Central memory CD8-positive, alpha-beta T cell (primary cell): ENCODE results near the gene PRR20G.
"Not testable (repeated sequence)": the region's sequence is repeated elsewhere in the genome, so short reads cannot be mapped to it uniquely, and the experiment has no call there.

Experiments
- ATAC-seq: fragments of 150-1000 bp; cut with Tn5 transposase; replicated peaks from 2 replicates; pipeline ENCODE4 v1.10.0; 2022; ENCODE audit warnings: mild to moderate bottlenecking, moderate FRiP score, moderate number of reproducible peaks; ENCODE audit not compliant: poor library complexity, severe bottlenecking; ENCODE audit errors: extremely low read depth
- DNase-seq, 2 donors: peaks; one replicate each; pipeline ENCODE4 v3.0.0; 2021; ENCODE audit warnings: low spot score in 2 of 2
- H3K27ac Mint-ChIP-seq: one replicate; pipeline ENCODE4 v1.8.0; 2022; ENCODE audit warnings: low read depth, mild to moderate bottlenecking, moderate library complexity, mixed read lengths
- H3K27me3 Mint-ChIP-seq: one replicate; pipeline ENCODE4 v1.8.0; 2022; ENCODE audit warnings: mixed read lengths
- H3K36me3 Mint-ChIP-seq: one replicate; pipeline ENCODE4 v1.8.0; 2022; ENCODE audit warnings: mild to moderate bottlenecking, moderate library complexity, mixed read lengths; ENCODE audit not compliant: insufficient read depth
- H3K4me1 Mint-ChIP-seq: one replicate; pipeline ENCODE4 v1.8.0; 2022; ENCODE audit warnings: mixed read lengths
- H3K4me3 Mint-ChIP-seq: one replicate; pipeline ENCODE4 v1.8.0; 2022; ENCODE audit warnings: mild to moderate bottlenecking, moderate library complexity, mixed read lengths
- H3K9me3 Mint-ChIP-seq: one replicate; pipeline ENCODE4 v1.8.0; 2022; ENCODE audit warnings: mixed read lengths

Gene PRR20G

GRCh38 chr3:127316685-127317084 lies 28.8 kb upstream of the PRR20G start:
- no peak for ATAC-seq
- Mint-ChIP-seq H3K9me3 (peaks cover 7% of the 10 kb centered on the region), H3K27me3 (peaks cover 64% of the 10 kb centered on the region), H3K4me1 (no peaks in the 10 kb centered on the region), H3K4me3 (no peak overlapping the region), H3K27ac (no peak overlapping the region), H3K36me3 (no peaks in the 10 kb centered on the region)
- DNase-seq, result no peak

GRCh38 chr3:127312818-127313217 lies 25.0 kb upstream of the PRR20G start:
- DNase-seq (no peak), ATAC-seq (no peak)
- peaks cover 63% of the 10 kb centered on the region for H3K27me3 Mint-ChIP-seq
- no peaks in the 10 kb centered on the region for H3K9me3 Mint-ChIP-seq
- no peak overlapping the region for H3K4me3 Mint-ChIP-seq
- H3K4me1 Mint-ChIP-seq, result no peaks in the 10 kb centered on the region
- no peaks in the 10 kb centered on the region for H3K36me3 Mint-ChIP-seq
- H3K27ac Mint-ChIP-seq, result no peak overlapping the region

- not testable (repeated sequence) for H3K4me3 Mint-ChIP-seq, H3K4me1 Mint-ChIP-seq, H3K36me3 Mint-ChIP-seq, H3K9me3 Mint-ChIP-seq, ATAC-seq, H3K27ac Mint-ChIP-seq, DNase-seq
- peaks cover 65% of the 10 kb centered on the region for H3K27me3 Mint-ChIP-seq
These were observed 21.0 kb upstream of the PRR20G start for GRCh38 chr3:127308821-127309220.

- no peak overlapping the region for H3K27ac Mint-ChIP-seq
- no peak for ATAC-seq
- no peak overlapping the region for H3K4me3 Mint-ChIP-seq
- no peaks in the 10 kb centered on the region for H3K9me3 Mint-ChIP-seq
- H3K4me1 Mint-ChIP-seq, result no peaks in the 10 kb centered on the region
- no peak for DNase-seq
- peaks cover 61% of the 10 kb centered on the region for H3K27me3 Mint-ChIP-seq
- H3K36me3 Mint-ChIP-seq, result no peaks in the 10 kb centered on the region
These were observed 20.1 kb upstream of the PRR20G start for GRCh38 chr3:127307916-127308315.

GRCh38 chr3:127307112-127307835 lies 19.4 kb upstream of the PRR20G start:
- Mint-ChIP-seq H3K27me3 (peaks cover 55% of the 10 kb centered on the region), H3K36me3 (no peaks in the 10 kb centered on the region), H3K9me3 (no peaks in the 10 kb centered on the region), H3K27ac (no peak overlapping the region), H3K4me3 (no peak overlapping the region), H3K4me1 (no peaks in the 10 kb centered on the region)
- ATAC-seq, result no peak
- DNase-seq, result no peak

GRCh38 chr3:127306361-127307111 lies 18.7 kb upstream of the PRR20G start:
- Mint-ChIP-seq H3K36me3 (no peaks in the 10 kb centered on the region), H3K27me3 (peaks cover 51% of the 10 kb centered on the region), H3K27ac (no peak overlapping the region), H3K4me1 (no peaks in the 10 kb centered on the region), H3K9me3 (no peaks in the 10 kb centered on the region), H3K4me3 (no peak overlapping the region)
- ATAC-seq, result no peak
- DNase-seq, result no peak

GRCh38 chr3:127305499-127306060 lies 17.7 kb upstream of the PRR20G start:
- H3K27ac Mint-ChIP-seq, result no peak overlapping the region
- no peak overlapping the region for H3K4me3 Mint-ChIP-seq
- H3K4me1 Mint-ChIP-seq, result no peaks in the 10 kb centered on the region
- no peak for ATAC-seq
- H3K27me3 Mint-ChIP-seq, result peaks cover 54% of the 10 kb centered on the region
- no peak for DNase-seq
- H3K9me3 Mint-ChIP-seq, result no peaks in the 10 kb centered on the region
- no peaks in the 10 kb centered on the region for H3K36me3 Mint-ChIP-seq

GRCh38 chr3:127304121-127304744 lies 16.4 kb upstream of the PRR20G start:
- ATAC-seq (no peak), DNase-seq (no peak)
- Mint-ChIP-seq H3K36me3 (no peaks in the 10 kb centered on the region), H3K27ac (no peak overlapping the region), H3K27me3 (peaks cover 54% of the 10 kb centered on the region), H3K9me3 (no peaks in the 10 kb centered on the region), H3K4me3 (no peak overlapping the region), H3K4me1 (no peaks in the 10 kb centered on the region)

DNA sequence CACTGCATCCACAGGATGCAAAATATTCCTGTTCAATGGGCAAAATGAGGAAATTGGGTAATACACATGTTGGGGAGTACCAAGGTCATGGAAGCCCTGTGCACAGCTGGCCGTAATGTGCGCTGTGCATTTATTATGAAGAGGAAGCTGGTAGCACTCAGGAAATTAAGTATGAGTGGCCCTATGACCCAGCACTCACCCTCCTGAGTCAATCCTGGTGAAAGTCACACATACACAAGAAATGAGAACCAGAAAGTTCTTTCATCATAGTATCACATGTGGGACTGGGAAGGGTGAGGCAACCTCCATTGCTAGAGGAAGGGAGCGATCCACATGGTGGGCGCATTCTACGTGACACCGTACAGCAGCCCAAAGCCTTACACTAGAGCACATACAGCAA lies 11.4 kb upstream of the PRR20G start:
- ATAC-seq (no peak), DNase-seq (no peak)
- no peaks in the 10 kb centered on the region for H3K9me3 Mint-ChIP-seq
- H3K27me3 Mint-ChIP-seq, result peaks cover 30% of the 10 kb centered on the region
- H3K4me3 Mint-ChIP-seq, result no peak overlapping the region
- no peak overlapping the region for H3K27ac Mint-ChIP-seq
- no peaks in the 10 kb centered on the region for H3K36me3 Mint-ChIP-seq
- H3K4me1 Mint-ChIP-seq, result no peaks in the 10 kb centered on the region

- H3K4me3 Mint-ChIP-seq, result no peak overlapping the region
- no peak for DNase-seq
- ATAC-seq, result no peak
- H3K27ac Mint-ChIP-seq, result no peak overlapping the region
- no peaks in the 10 kb centered on the region for H3K36me3 Mint-ChIP-seq
- H3K27me3 Mint-ChIP-seq, result peaks cover 31% of the 10 kb centered on the region
- H3K4me1 Mint-ChIP-seq, result no peaks in the 10 kb centered on the region
- peaks cover under 1% of the 10 kb centered on the region for H3K9me3 Mint-ChIP-seq
These were observed 9.1 kb upstream of the PRR20G start for GRCh38 chr3:127296959-127297358.

- H3K4me3 Mint-ChIP-seq, result no peak overlapping the region
- peaks cover 30% of the 10 kb centered on the region for H3K27me3 Mint-ChIP-seq
- peaks cover 6% of the 10 kb centered on the region for H3K9me3 Mint-ChIP-seq
- H3K36me3 Mint-ChIP-seq, result no peaks in the 10 kb centered on the region
- ATAC-seq (no peak), DNase-seq (no peak)
- no peak overlapping the region for H3K27ac Mint-ChIP-seq
- no peaks in the 10 kb centered on the region for H3K4me1 Mint-ChIP-seq
These were observed 8.3 kb upstream of the PRR20G start for GRCh38 chr3:127296166-127296565.

GRCh38 chr3:127293650-127294049 lies 5.8 kb upstream of the PRR20G start:
- not testable (repeated sequence) for H3K36me3 Mint-ChIP-seq, H3K9me3 Mint-ChIP-seq, H3K27ac Mint-ChIP-seq, H3K4me1 Mint-ChIP-seq, DNase-seq, ATAC-seq, H3K4me3 Mint-ChIP-seq
- H3K27me3 Mint-ChIP-seq, result peaks cover 24% of the 10 kb centered on the region
